GM06990 (cell line): ENCODE data around the gene DSTYK.

Experiments used
- DNase-seq: peaks from one replicate; pipeline ENCODE4 v3.0.0-alpha.2; 2011; ENCODE audit not compliant: insufficient read length; ENCODE audit errors: extremely low read depth
- H3K27me3 ChIP-seq: replicated peaks from 2 replicates; pipeline ENCODE4 v1.6.0; 2011; ENCODE audit warnings: low read length; ENCODE audit not compliant: control insufficient read depth, insufficient read depth
- H3K36me3 ChIP-seq: 2 replicates; pipeline ENCODE4 v1.5.1; 2011; ENCODE audit warnings: low read length; ENCODE audit not compliant: control insufficient read depth, insufficient read depth
- H3K4me3 ChIP-seq: replicated peaks from 2 replicates; pipeline ENCODE4 v1.5.1; 2011; ENCODE audit warnings: low read depth, mild to moderate bottlenecking, control low read depth, low read length
- CTCF ChIP-seq: IDR thresholded peaks from 2 replicates; pipeline ENCODE4 v1.5.1; 2011; ENCODE audit warnings: low read length, control low read depth, mild to moderate bottlenecking, inconsistent platforms; ENCODE audit not compliant: insufficient read depth, poor library complexity, severe bottlenecking

DSTYK gene

GRCh38 chr1:205244384-205244783 lies 32.9 kb upstream of the DSTYK start:
- Histone ChIP-seq H3K36me3 (no peaks in the 10 kb centered on the region), H3K27me3 (no peaks in the 10 kb centered on the region; the same call in 1 of the 2 replicates), H3K4me3 (no peak overlapping the region)
- no peak for DNase-seq
- TF ChIP-seq CTCF, result no peak

GRCh38 chr1:205243350-205244191 lies 32.1 kb upstream of the DSTYK start:
- Histone ChIP-seq H3K4me3 (no peak overlapping the region), H3K36me3 (no peaks in the 10 kb centered on the region), H3K27me3 (no peaks in the 10 kb centered on the region; the same call in 1 of the 2 replicates)
- TF ChIP-seq CTCF, result no peak
- DNase-seq, result no peak

GRCh38 chr1:205241366-205242030 lies 30.0 kb upstream of the DSTYK start:
- Histone ChIP-seq H3K4me3 (no peak overlapping the region), H3K27me3 (no peaks in the 10 kb centered on the region; the same call in 1 of the 2 replicates), H3K36me3 (no peaks in the 10 kb centered on the region)
- no peak for TF ChIP-seq CTCF
- no peak for DNase-seq

- no peak for TF ChIP-seq CTCF
- H3K27me3 ChIP-seq, result no peaks in the 10 kb centered on the region; the same call in 1 of the 2 replicates
These were observed 29.1 kb upstream of the DSTYK start for GRCh38 chr1:205240569-205240968.

GRCh38 chr1:205240118-205240517 lies 28.6 kb upstream of the DSTYK start:
- H3K27me3 ChIP-seq, result no peaks in the 10 kb centered on the region; the same call in 1 of the 2 replicates
- H3K36me3 ChIP-seq, result no peaks in the 10 kb centered on the region
- H3K4me3 ChIP-seq, result no peak overlapping the region
- TF ChIP-seq CTCF, result no peak
- DNase-seq, result no peak

More at GRCh38 chr1:205240569-205240968, 29.1 kb upstream of the DSTYK start:
- DNase-seq, result no peak
- H3K36me3 ChIP-seq, result no peaks in the 10 kb centered on the region
- H3K4me3 ChIP-seq, result no peak overlapping the region
